ENCODE results near the gene CCHCR1.
A peak's percentile ranks its signal among the peaks of the same experiment; 100 is the strongest.
"Not testable (repeated sequence)": the region's sequence is repeated elsewhere in the genome, so short reads cannot be mapped to it uniquely, and the experiment has no call there.

Gene CCHCR1

GRCh38 chr6:31185695-31186051 is 28.1 kb upstream of the CCHCR1 start:
- not testable (repeated sequence) for H3K4me3 ChIP-seq (ENCODE audit: low read length); DNase-seq (ENCODE audit: low read depth, low spot score)

GRCh38 chr6:31183859-31184258 is 26.3 kb upstream of the CCHCR1 start:
- not testable (repeated sequence) for H3K4me3 ChIP-seq (ENCODE audit: low read length); DNase-seq (ENCODE audit: low read depth, low spot score)

- DNase-seq (ENCODE audit: low read depth, low spot score); H3K4me3 ChIP-seq (ENCODE audit: low read length): not testable (repeated sequence)
Observed at GRCh38 chr6:31183287-31183686, 25.7 kb upstream of the CCHCR1 start.

- no peak overlapping the region for H3K4me3 ChIP-seq (ENCODE audit: low read length)
- no peak for DNase-seq (ENCODE audit: low read depth, low spot score)
Observed at GRCh38 chr6:31180500-31180899, 22.9 kb upstream of the CCHCR1 start.

- H3K4me3 ChIP-seq (ENCODE audit: low read length) = no peak overlapping the region
- no peak for DNase-seq (ENCODE audit: low read depth, low spot score)
Observed at GRCh38 chr6:31179896-31180295, 22.3 kb upstream of the CCHCR1 start.

GRCh38 chr6:31179042-31179386 is 21.4 kb upstream of the CCHCR1 start:
- DNase-seq (ENCODE audit: low read depth, low spot score) = no peak
- no peak overlapping the region for H3K4me3 ChIP-seq (ENCODE audit: low read length)

GRCh38 chr6:31178143-31179041 is 20.8 kb upstream of the CCHCR1 start:
- DNase-seq (ENCODE audit: low read depth, low spot score) = no peak
- no peak overlapping the region for H3K4me3 ChIP-seq (ENCODE audit: low read length)

- DNase-seq (ENCODE audit: low read depth, low spot score) = peak; percentile 35
- H3K4me3 ChIP-seq (ENCODE audit: low read length) = no peak overlapping the region
Observed at GRCh38 chr6:31175971-31176370, 18.4 kb upstream of the CCHCR1 start.

- DNase-seq (ENCODE audit: low read depth, low spot score) = no peak
- no peak overlapping the region for H3K4me3 ChIP-seq (ENCODE audit: low read length)
Observed at GRCh38 chr6:31174378-31174777, 16.8 kb upstream of the CCHCR1 start.

- no peak overlapping the region for H3K4me3 ChIP-seq (ENCODE audit: low read length)
- no peak for DNase-seq (ENCODE audit: low read depth, low spot score)
Observed at GRCh38 chr6:31173406-31173805, 15.8 kb upstream of the CCHCR1 start.

- DNase-seq (ENCODE audit: low read depth, low spot score) = no peak
- no peak overlapping the region for H3K4me3 ChIP-seq (ENCODE audit: low read length)
Observed at GRCh38 chr6:31172973-31173384, 15.4 kb upstream of the CCHCR1 start.

GRCh38 chr6:31171931-31172905 is 14.6 kb upstream of the CCHCR1 start:
- no peak overlapping the region for H3K4me3 ChIP-seq (ENCODE audit: low read length)
- DNase-seq (ENCODE audit: low read depth, low spot score) = no peak

- no peak overlapping the region for H3K4me3 ChIP-seq (ENCODE audit: low read length)
- no peak for DNase-seq (ENCODE audit: low read depth, low spot score)
Observed at GRCh38 chr6:31170987-31171671, 13.5 kb upstream of the CCHCR1 start.

GRCh38 chr6:31170600-31170881 is 12.9 kb upstream of the CCHCR1 start, which contains the start of gene POU5F1:
Gene POU5F1, minus strand, starts transcription at chr6:31170682. Its CDS starts 62 bp downstream, at chr6:31170620.
- H3K4me3 ChIP-seq (ENCODE audit: low read length) = no peak within 1 kb of the TSS
- DNase-seq (ENCODE audit: low read depth, low spot score) = no peak

- H3K4me3 ChIP-seq (ENCODE audit: low read length); DNase-seq (ENCODE audit: low read depth, low spot score): not testable (repeated sequence)
Observed at GRCh38 chr6:31169858-31170599, 12.4 kb upstream of the CCHCR1 start.

- no peak for DNase-seq (ENCODE audit: low read depth, low spot score)
- no peak overlapping the region for H3K4me3 ChIP-seq (ENCODE audit: low read length)
Observed at GRCh38 chr6:31169123-31169857, 11.7 kb upstream of the CCHCR1 start.

GRCh38 chr6:31168606-31169005 is 11.0 kb upstream of the CCHCR1 start:
- DNase-seq (ENCODE audit: low read depth, low spot score) = no peak
- no peak overlapping the region for H3K4me3 ChIP-seq (ENCODE audit: low read length)

- no peak overlapping the region for H3K4me3 ChIP-seq (ENCODE audit: low read length)
- no peak for DNase-seq (ENCODE audit: low read depth, low spot score)
Observed at GRCh38 chr6:31165986-31166385, 8.4 kb upstream of the CCHCR1 start.
